Activated gamma-delta T cell treated with Interleukin-2 at 50 U/mL for 16 hours (primary cell): ENCODE results near the gene CCDC47.

Experiments
- DNase-seq: peaks from one replicate; pipeline ENCODE4 v3.0.0-alpha.2; 2020

Gene CCDC47

GRCh38 chr17:63783522-63783921 is 10.1 kb upstream of the CCDC47 start:
- no peak for DNase-seq

GRCh38 chr17:63780928-63781327 is 7.5 kb upstream of the CCDC47 start:
- DNase-seq: no peak

GRCh38 chr17:63780507-63780906 is 7.1 kb upstream of the CCDC47 start:
- DNase-seq: no peak

GRCh38 chr17:63775420-63775819 is 2.0 kb upstream of the CCDC47 start:
- no peak for DNase-seq

- no peak for DNase-seq
Measured at GRCh38 chr17:63774969-63775265, 1.5 kb upstream of the CCDC47 start.

- DNase-seq: no peak
Measured at GRCh38 chr17:63774141-63774968, 958 bp upstream of the CCDC47 start, which contains the start of gene DDX42. DDX42 (plus strand) TSS chr17:63774170; CDS start chr17:63787050, 12,880 bp downstream.

GRCh38 chr17:63772801-63773271 is 561 bp downstream of the CCDC47 start:
- DNase-seq: no peak

- DNase-seq: no peak
Measured at GRCh38 chr17:63768433-63768832, 5.0 kb downstream of the CCDC47 start.

GRCh38 chr17:63766754-63767153 is 6.6 kb downstream of the CCDC47 start:
- no peak for DNase-seq

- no peak for DNase-seq
Measured at GRCh38 chr17:63764716-63765115, 8.7 kb downstream of the CCDC47 start.

- DNase-seq: no peak
Measured at GRCh38 chr17:63762161-63763078, 11.0 kb downstream of the CCDC47 start.

GRCh38 chr17:63760771-63761539 is 12.4 kb downstream of the CCDC47 start:
- DNase-seq: no peak

- no peak for DNase-seq
Measured at GRCh38 chr17:63758428-63758827, 15.0 kb downstream of the CCDC47 start.

GRCh38 chr17:63754046-63754445 is 19.4 kb downstream of the CCDC47 start:
- DNase-seq: no peak

- no peak for DNase-seq
Measured at GRCh38 chr17:63753215-63753614, 20.2 kb downstream of the CCDC47 start.

GRCh38 chr17:63752707-63753106 is 20.7 kb downstream of the CCDC47 start:
- DNase-seq: no peak

GRCh38 chr17:63751806-63752205 is 21.6 kb downstream of the CCDC47 start:
- DNase-seq: no peak

- peak; percentile 99 for DNase-seq
Measured at GRCh38 chr17:63741408-63742173, 31.8 kb downstream of the CCDC47 start, which contains the start of gene STRADA. STRADA (minus strand) TSS chr17:63741799; CDS start chr17:63728369, 13,430 bp downstream.

GRCh38 chr17:63741143-63741407 is 32.3 kb downstream of the CCDC47 start:
- no peak for DNase-seq

GRCh38 chr17:63740464-63741142 is 32.8 kb downstream of the CCDC47 start:
- DNase-seq: no peak

- no peak for DNase-seq
Measured at GRCh38 chr17:63735691-63736090, 37.7 kb downstream of the CCDC47 start.

- no peak for DNase-seq
Measured at GRCh38 chr17:63722403-63722802, 51.0 kb downstream of the CCDC47 start.
